ENCODE measurements around the gene CGB5.
"Not testable (repeated sequence)": the region's sequence is repeated elsewhere in the genome, so short reads cannot be mapped to it uniquely, and the experiment has no call there.

Gene CGB5

DNA sequence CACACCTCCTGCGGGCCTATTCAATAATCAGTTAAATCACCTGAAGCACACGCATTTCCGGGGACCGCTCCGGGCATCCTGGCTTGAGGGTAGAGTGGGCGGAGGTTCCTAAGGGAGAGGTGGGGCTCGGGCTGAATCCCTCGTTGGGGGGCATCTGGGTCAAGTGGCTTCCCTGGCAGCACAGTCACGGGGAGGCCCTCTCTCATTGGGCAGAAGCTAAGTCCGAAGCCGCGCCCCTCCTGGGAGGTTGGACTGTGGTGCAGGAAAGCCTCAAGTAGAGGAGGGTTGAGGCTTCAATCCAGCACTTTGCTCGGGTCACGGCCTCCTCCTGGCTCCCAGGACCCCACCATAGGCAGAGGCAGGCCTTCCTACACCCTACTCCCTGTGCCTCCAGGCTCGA, at the start of gene CGB5:
CGB5 (plus strand) TSS at position 301 of the 400 bp plus-strand sequence. CDS start 362 bp downstream, outside the sequence.
- not testable (repeated sequence) for H3K9me3 ChIP-seq (ENCODE audit: control insufficient read depth, insufficient read depth, low read length); H3K36me3 ChIP-seq (ENCODE audit: insufficient read depth, low read length); H3K4me1 ChIP-seq (ENCODE audit: insufficient read depth, low read length); H3K9ac ChIP-seq (ENCODE audit: low read depth, low read length)

DNA sequence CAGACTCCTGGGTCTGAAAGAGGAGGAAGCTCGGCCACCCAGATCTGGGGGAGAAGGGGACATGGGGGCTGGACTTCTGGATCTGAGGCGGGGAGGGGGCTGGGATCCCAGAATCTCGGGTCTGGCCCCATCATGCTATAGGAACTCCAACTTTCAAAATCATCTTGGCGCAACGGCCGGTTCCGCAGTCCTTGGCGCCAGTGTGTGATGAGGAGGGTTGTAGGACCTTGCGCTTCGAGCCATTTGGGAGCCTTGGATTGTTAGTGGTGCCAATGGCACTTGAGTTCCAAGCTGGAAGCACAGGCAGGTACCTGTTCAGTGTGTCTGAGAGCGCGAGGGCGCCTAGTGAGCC, 49.6 kb upstream of the CGB5 start:
- Histone ChIP-seq H3K9ac (ENCODE audit: low read depth, low read length) (peak overlapping the region; percentile 96), H3K9me3 (ENCODE audit: control insufficient read depth, insufficient read depth, low read length) (no peaks in the 10 kb centered on the region), H3K36me3 (ENCODE audit: insufficient read depth, low read length) (no peaks in the 10 kb centered on the region), H3K4me1 (ENCODE audit: insufficient read depth, low read length) (peaks cover 8% of the 10 kb centered on the region; the same call in 1 of the 2 replicates)

DNA sequence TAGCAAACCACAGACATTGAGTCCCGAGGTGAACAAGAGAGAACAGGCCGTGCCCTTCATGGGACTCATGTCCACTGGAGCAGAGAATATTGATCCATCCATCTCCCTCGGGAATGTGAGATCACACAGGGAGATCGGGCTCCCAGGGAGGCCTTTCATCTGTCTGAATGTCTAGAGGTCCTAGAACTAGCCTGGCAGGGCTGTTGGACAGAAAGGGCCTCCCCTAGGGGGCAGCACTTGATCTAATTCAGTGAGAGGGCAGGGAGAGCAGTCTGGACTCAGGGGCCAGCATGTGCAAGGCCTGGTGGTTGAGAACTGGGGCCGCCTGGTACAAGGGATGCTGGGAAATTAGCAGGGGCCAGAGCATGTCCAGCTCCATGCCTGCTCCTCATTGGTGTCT, 45.7 kb upstream of the CGB5 start:
- Histone ChIP-seq H3K36me3 (ENCODE audit: insufficient read depth, low read length) (peaks cover 3% of the 10 kb centered on the region; the same call in 1 of the 2 replicates), H3K9me3 (ENCODE audit: control insufficient read depth, insufficient read depth, low read length) (no peaks in the 10 kb centered on the region), H3K9ac (ENCODE audit: low read depth, low read length) (no peak overlapping the region), H3K4me1 (ENCODE audit: insufficient read depth, low read length) (peaks cover 6% of the 10 kb centered on the region; the same call in 1 of the 2 replicates)

- H3K36me3 ChIP-seq (ENCODE audit: insufficient read depth, low read length): peaks cover 10% of the 10 kb centered on the region
- peaks cover 6% of the 10 kb centered on the region; the same call in 1 of the 2 replicates for H3K4me1 ChIP-seq (ENCODE audit: insufficient read depth, low read length)
- no peaks in the 10 kb centered on the region for H3K9me3 ChIP-seq (ENCODE audit: control insufficient read depth, insufficient read depth, low read length)
- no peak overlapping the region for H3K9ac ChIP-seq (ENCODE audit: low read depth, low read length)
Observed at GRCh38 chr19:48999481-49000325, 43.9 kb upstream of the CGB5 start.

DNA sequence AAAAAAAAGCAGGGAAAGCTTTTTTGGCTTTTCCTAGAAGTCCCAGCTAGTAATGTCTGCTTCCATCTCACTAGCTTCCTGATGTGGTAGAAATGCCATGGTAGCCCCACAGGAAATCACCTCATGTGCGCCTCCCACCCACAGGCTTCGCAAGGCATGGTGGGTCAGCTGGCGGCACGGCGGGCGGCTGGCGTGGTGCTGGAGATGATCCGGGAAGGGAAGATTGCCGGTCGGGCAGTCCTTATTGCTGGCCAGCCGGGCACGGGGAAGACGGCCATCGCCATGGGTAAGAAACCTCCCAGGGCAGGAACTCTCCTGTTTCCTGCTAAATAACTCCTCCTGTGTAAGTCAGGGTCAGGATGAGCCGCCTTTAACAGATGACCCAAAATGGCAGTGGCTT, 39.5 kb upstream of the CGB5 start:
- peaks cover 6% of the 10 kb centered on the region; the same call in 1 of the 2 replicates for H3K4me1 ChIP-seq (ENCODE audit: insufficient read depth, low read length)
- H3K9ac ChIP-seq (ENCODE audit: low read depth, low read length): no peak overlapping the region
- no peaks in the 10 kb centered on the region for H3K9me3 ChIP-seq (ENCODE audit: control insufficient read depth, insufficient read depth, low read length)
- peaks cover 19% of the 10 kb centered on the region for H3K36me3 ChIP-seq (ENCODE audit: insufficient read depth, low read length)

DNA sequence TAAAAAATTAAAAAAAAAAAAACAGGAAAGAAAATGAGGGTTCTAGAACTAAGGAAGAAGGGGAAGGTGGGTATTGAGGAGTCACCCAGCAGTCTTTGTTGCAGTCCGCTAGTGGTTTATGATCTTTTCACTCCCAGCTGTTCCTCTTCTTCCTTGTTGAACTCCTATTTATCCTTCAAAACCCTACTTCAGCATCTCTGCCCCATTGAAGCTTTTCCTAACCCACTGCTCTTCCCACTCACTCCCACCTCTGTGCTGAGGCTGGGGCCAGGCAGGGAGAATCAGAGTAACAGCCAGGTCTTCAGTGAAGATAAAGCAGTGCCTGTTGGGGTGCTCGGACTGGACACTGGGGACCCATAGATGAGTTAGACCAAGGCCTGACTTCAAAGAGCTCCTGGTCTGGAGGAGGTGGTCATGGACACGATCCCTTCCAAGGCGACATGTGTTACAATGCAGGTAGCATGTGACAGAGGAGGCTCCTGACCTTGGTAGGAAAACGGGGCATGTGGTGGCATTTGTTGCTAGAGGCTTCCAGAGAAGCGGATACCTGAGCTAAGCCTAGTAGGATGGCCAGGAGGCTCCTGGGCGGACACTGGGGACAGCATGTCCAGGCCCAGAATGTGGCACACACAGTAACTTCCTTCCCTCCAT, 38.6 kb upstream of the CGB5 start:
- H3K9me3 ChIP-seq (ENCODE audit: control insufficient read depth, insufficient read depth, low read length): no peaks in the 10 kb centered on the region
- H3K4me1 ChIP-seq (ENCODE audit: insufficient read depth, low read length): no peaks in the 10 kb centered on the region
- H3K36me3 ChIP-seq (ENCODE audit: insufficient read depth, low read length): peaks cover 20% of the 10 kb centered on the region
- H3K9ac ChIP-seq (ENCODE audit: low read depth, low read length): no peak overlapping the region

- Histone ChIP-seq H3K9ac (ENCODE audit: low read depth, low read length) (no peak overlapping the region), H3K4me1 (ENCODE audit: insufficient read depth, low read length) (no peaks in the 10 kb centered on the region), H3K9me3 (ENCODE audit: control insufficient read depth, insufficient read depth, low read length) (no peaks in the 10 kb centered on the region), H3K36me3 (ENCODE audit: insufficient read depth, low read length) (peaks cover 31% of the 10 kb centered on the region)
Observed at GRCh38 chr19:49006905-49007304, 36.7 kb upstream of the CGB5 start.

DNA sequence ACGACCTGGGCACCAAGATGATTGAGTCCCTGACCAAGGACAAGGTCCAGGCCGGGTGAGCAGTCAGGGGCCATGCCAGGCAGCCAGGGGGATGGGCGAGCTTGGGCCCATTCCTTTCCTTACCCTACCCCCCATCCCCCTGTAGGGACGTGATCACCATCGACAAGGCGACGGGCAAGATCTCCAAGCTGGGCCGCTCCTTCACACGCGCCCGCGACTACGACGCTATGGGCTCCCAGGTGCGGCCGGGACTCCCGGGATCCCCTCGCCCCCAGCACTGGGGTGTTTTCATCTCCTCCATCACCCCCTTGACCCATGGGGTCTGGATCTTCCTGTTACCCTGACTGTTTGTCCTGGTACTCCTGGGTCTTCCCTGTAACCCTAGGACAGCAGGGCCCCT, 33.8 kb upstream of the CGB5 start:
- H3K9ac ChIP-seq (ENCODE audit: low read depth, low read length): no peak overlapping the region
- H3K9me3 ChIP-seq (ENCODE audit: control insufficient read depth, insufficient read depth, low read length): no peaks in the 10 kb centered on the region
- H3K36me3 ChIP-seq (ENCODE audit: insufficient read depth, low read length): peaks cover 26% of the 10 kb centered on the region
- H3K4me1 ChIP-seq (ENCODE audit: insufficient read depth, low read length): no peaks in the 10 kb centered on the region

- H3K36me3 ChIP-seq (ENCODE audit: insufficient read depth, low read length): peaks cover 24% of the 10 kb centered on the region
- H3K4me1 ChIP-seq (ENCODE audit: insufficient read depth, low read length): no peaks in the 10 kb centered on the region
- no peak overlapping the region for H3K9ac ChIP-seq (ENCODE audit: low read depth, low read length)
- H3K9me3 ChIP-seq (ENCODE audit: control insufficient read depth, insufficient read depth, low read length): no peaks in the 10 kb centered on the region
Observed at GRCh38 chr19:49010453-49010852, 33.2 kb upstream of the CGB5 start.

GRCh38 chr19:49011194-49011593, 32.5 kb upstream of the CGB5 start:
- Histone ChIP-seq H3K4me1 (ENCODE audit: insufficient read depth, low read length) (no peaks in the 10 kb centered on the region), H3K9ac (ENCODE audit: low read depth, low read length) (no peak overlapping the region), H3K36me3 (ENCODE audit: insufficient read depth, low read length) (peaks cover 24% of the 10 kb centered on the region), H3K9me3 (ENCODE audit: control insufficient read depth, insufficient read depth, low read length) (no peaks in the 10 kb centered on the region)

GRCh38 chr19:49014123-49014869, 29.4 kb upstream of the CGB5 start:
- no peak overlapping the region for H3K9ac ChIP-seq (ENCODE audit: low read depth, low read length)
- no peaks in the 10 kb centered on the region for H3K9me3 ChIP-seq (ENCODE audit: control insufficient read depth, insufficient read depth, low read length)
- H3K36me3 ChIP-seq (ENCODE audit: insufficient read depth, low read length): peaks cover 20% of the 10 kb centered on the region
- H3K4me1 ChIP-seq (ENCODE audit: insufficient read depth, low read length): no peaks in the 10 kb centered on the region

DNA sequence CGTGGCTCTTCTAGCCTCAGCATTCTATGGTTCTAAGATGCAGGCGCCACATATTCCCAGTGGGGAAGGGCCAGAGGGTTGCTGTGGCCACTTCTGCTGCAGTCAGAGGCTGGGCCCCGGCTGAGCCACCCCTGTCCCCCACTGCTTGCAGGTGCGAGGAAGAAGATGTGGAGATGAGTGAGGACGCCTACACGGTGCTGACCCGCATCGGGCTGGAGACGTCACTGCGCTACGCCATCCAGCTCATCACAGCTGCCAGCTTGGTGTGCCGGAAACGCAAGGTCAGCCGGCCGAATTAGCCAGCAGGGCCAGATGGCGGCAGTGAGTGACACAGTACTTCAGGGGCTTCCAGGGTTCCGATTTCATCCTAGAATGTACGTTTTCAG, 28.8 kb upstream of the CGB5 start:
- Histone ChIP-seq H3K9me3 (ENCODE audit: control insufficient read depth, insufficient read depth, low read length) (no peaks in the 10 kb centered on the region), H3K9ac (ENCODE audit: low read depth, low read length) (no peak overlapping the region), H3K36me3 (ENCODE audit: insufficient read depth, low read length) (peaks cover 20% of the 10 kb centered on the region), H3K4me1 (ENCODE audit: insufficient read depth, low read length) (no peaks in the 10 kb centered on the region)

GRCh38 chr19:49016067-49016839, 27.4 kb upstream of the CGB5 start:
- H3K9ac ChIP-seq (ENCODE audit: low read depth, low read length): no peak overlapping the region
- H3K36me3 ChIP-seq (ENCODE audit: insufficient read depth, low read length): peaks cover 14% of the 10 kb centered on the region; the same call in 1 of the 2 replicates
- H3K9me3 ChIP-seq (ENCODE audit: control insufficient read depth, insufficient read depth, low read length): no peaks in the 10 kb centered on the region
- H3K4me1 ChIP-seq (ENCODE audit: insufficient read depth, low read length): peaks cover 8% of the 10 kb centered on the region; the same call in 1 of the 2 replicates

Measured in ES-I3 (cell line).